H1 (cell line): ENCODE measurements around the gene SOAT2. TPM values are rescaled to one million over a fixed set of nuclear protein-coding genes. Genes with fewer than 3 reads are reported as not detected.

Experiments
- CTCF ChIA-PET: fragments of 300-600 bp; sonication (Branson Sonifier 250); formaldehyde crosslinking; loops from one replicate; lab custom pipeline; 2021; ENCODE audit not compliant: partially characterized antibody; lab: Charles Lee
- POLR2A ChIA-PET: fragments of 300-600 bp; sonication (Branson Sonifier 250); formaldehyde crosslinking; loops from one replicate; lab custom pipeline; 2021; ENCODE audit warnings: inconsistent platforms; ENCODE audit not compliant: partially characterized antibody; lab: Charles Lee
- DNase-seq, 2 experiments: peaks; one replicate each; pipeline versions ENCODE4 v3.0.0 to v3.0.0-alpha.2; 2010 to 2022; ENCODE audit warnings: low spot score in 2 of 2, low read depth in 1 of 2, mixed read lengths in 1 of 2
- FAIRE-seq: peaks from 2 replicates; lab custom pipeline; 2011; peaks lifted over from hg19 to GRCh38; lab: Jason Lieb, UNC
- H2AFZ ChIP-seq: 2 replicates; pipeline ENCODE4 v1.8.1; 2012; ENCODE audit warnings: low read length, inconsistent platforms
- H2AK5ac ChIP-seq: 2 replicates; pipeline ENCODE4 v1.6.1; 2013; ENCODE audit warnings: low read depth, low read length
- H2BK120ac ChIP-seq: replicated peaks from 2 replicates; pipeline ENCODE3; 2013; ENCODE audit warnings: low read depth, low read length, inconsistent platforms
- H2BK12ac ChIP-seq: 2 replicates; pipeline ENCODE4 v1.6.1; 2013; ENCODE audit warnings: low read depth, low read length
- H2BK15ac ChIP-seq: 2 replicates; pipeline ENCODE4 v1.6.1; 2013; ENCODE audit warnings: low read length
- H2BK20ac ChIP-seq: 2 replicates; pipeline ENCODE4 v1.6.1; 2013; ENCODE audit warnings: low read length
- H2BK5ac ChIP-seq: 2 replicates; pipeline ENCODE4 v1.6.1; 2013; ENCODE audit warnings: low read depth, low read length
- H3K14ac ChIP-seq: 2 replicates; pipeline ENCODE4 v1.6.1; 2013; ENCODE audit warnings: inconsistent platforms; ENCODE audit not compliant: insufficient read length
- H3K18ac ChIP-seq: 2 replicates; pipeline ENCODE4 v1.6.1; 2013; ENCODE audit warnings: low read length; ENCODE audit errors: extremely low read depth
- H3K23ac ChIP-seq: 2 replicates; pipeline ENCODE4 v1.6.1; 2013; ENCODE audit warnings: inconsistent platforms; ENCODE audit not compliant: insufficient read length
- H3K23me2 ChIP-seq: 2 replicates; pipeline ENCODE4 v1.6.1; 2013; ENCODE audit warnings: low read depth, low read length
- H3K27ac ChIP-seq: 2 replicates; pipeline ENCODE4 v1.6.1; 2011; ENCODE audit warnings: low read depth, low read length, inconsistent platforms
- H3K27me3 ChIP-seq, 4 experiments: replicated peaks in 1 of 4; 1 replicate in 1 of 4; 2 replicates in 3 of 4; pipeline versions ENCODE4 v1.6.1 to v1.8.1; 2011 to 2013; ENCODE audit warnings: low read length in 3 of 4, mild to moderate bottlenecking in 3 of 4, inconsistent platforms in 2 of 4, mixed read lengths in 2 of 4, moderate library complexity in 1 of 4; ENCODE audit not compliant: control insufficient read depth in 3 of 4, insufficient read depth in 3 of 4; ENCODE audit errors: extremely low read depth in 1 of 4
- H3K36me3 ChIP-seq, 4 experiments: 2 replicates each; pipeline versions ENCODE4 v1.6.1 to v1.8.1; 2011 to 2013; ENCODE audit warnings: mild to moderate bottlenecking in 4 of 4, low read length in 3 of 4, moderate library complexity in 2 of 4, control low read depth in 1 of 4, inconsistent platforms in 1 of 4; ENCODE audit not compliant: insufficient read depth in 4 of 4, control insufficient read depth in 2 of 4
- H3K4ac ChIP-seq: replicated peaks from 2 replicates; pipeline ENCODE3; 2013; ENCODE audit warnings: low read length, low read depth, mixed read lengths, inconsistent platforms; ENCODE audit not compliant: insufficient read length
- H3K4me1 ChIP-seq, 4 experiments: replicated peaks in 1 of 4; 1 replicate in 1 of 4; 2 replicates in 3 of 4; pipeline versions ENCODE4 v1.6.1 to v1.8.1; 2011 to 2013; ENCODE audit warnings: low read length in 3 of 4, inconsistent platforms in 2 of 4, mixed read lengths in 1 of 4; ENCODE audit not compliant: insufficient read depth in 4 of 4, control insufficient read depth in 3 of 4
- H3K4me2 ChIP-seq, 2 experiments: 2 replicates each; pipeline versions ENCODE4 v1.6.1 to v1.8.1; 2011 to 2013; ENCODE audit warnings: low read depth in 2 of 2, low read length in 2 of 2, control low read depth in 1 of 2, inconsistent platforms in 1 of 2, mild to moderate bottlenecking in 1 of 2; ENCODE audit not compliant: insufficient read depth in 1 of 2
- H3K4me3 ChIP-seq, 4 experiments: fragments of 200-600, 300-600 bp in 1 of 4; sonication (generic), shearing (Covaris generic), sonication (Bioruptor Twin) in 1 of 4; 2 replicates each; pipeline versions ENCODE4 v1.5.1 to v1.8.1; 2011 to 2016; ENCODE audit warnings: low read length in 4 of 4, low read depth in 3 of 4, control low read depth in 2 of 4, inconsistent platforms in 2 of 4, mild to moderate bottlenecking in 2 of 4, mixed read lengths in 1 of 4, moderate library complexity in 1 of 4; ENCODE audit not compliant: insufficient read depth in 2 of 4; ENCODE audit errors: extremely low read depth in 1 of 4
- H3K56ac ChIP-seq: replicated peaks from 2 replicates; pipeline ENCODE3; 2013; ENCODE audit warnings: low read depth, mild to moderate bottlenecking, mixed read lengths, low read length, inconsistent platforms; ENCODE audit not compliant: insufficient read length
- H3K79me1 ChIP-seq: 2 replicates; pipeline ENCODE4 v1.6.1; 2013; ENCODE audit warnings: low read depth, low read length, control low read depth
- H3K79me2 ChIP-seq, 2 experiments: 2 replicates each; pipeline versions ENCODE4 v1.6.1 to v1.8.1; 2012 to 2013; ENCODE audit warnings: low read length in 2 of 2, mild to moderate bottlenecking in 2 of 2, inconsistent platforms in 1 of 2; ENCODE audit not compliant: insufficient read depth in 2 of 2, control insufficient read depth in 1 of 2
- H3K9ac ChIP-seq, 4 experiments: replicated peaks in 1 of 4; 1 replicate in 1 of 4; 2 replicates in 3 of 4; pipeline versions ENCODE4 v1.6.1 to v1.8.1; 2011 to 2013; ENCODE audit warnings: low read depth in 3 of 4, low read length in 3 of 4, control low read depth in 2 of 4, mild to moderate bottlenecking in 2 of 4, moderate library complexity in 2 of 4, inconsistent platforms in 1 of 4; ENCODE audit errors: extremely low read depth in 1 of 4
- H3K9me3 ChIP-seq, 2 experiments: 2 replicates each; pipeline versions ENCODE4 v1.6.1 to v1.8.1; 2012 to 2013; ENCODE audit warnings: mild to moderate bottlenecking in 2 of 2, moderate library complexity in 2 of 2, control low read depth in 1 of 2, inconsistent platforms in 1 of 2, low read depth in 1 of 2, low read length in 1 of 2, mixed read lengths in 1 of 2; ENCODE audit not compliant: insufficient read depth in 2 of 2
- H4K20me1 ChIP-seq, 2 experiments: replicated peaks in 1 of 2; 2 replicates each; pipeline versions ENCODE3 to v1.8.1; 2011 to 2013; ENCODE audit warnings: inconsistent platforms in 2 of 2, low read length in 2 of 2, mild to moderate bottlenecking in 1 of 2; ENCODE audit not compliant: insufficient read depth in 2 of 2, control insufficient read depth in 1 of 2
- H4K5ac ChIP-seq: 2 replicates; pipeline ENCODE4 v1.6.1; 2013; ENCODE audit warnings: low read length, low read depth, mixed read lengths, inconsistent platforms; ENCODE audit not compliant: insufficient read length
- H4K8ac ChIP-seq: 2 replicates; pipeline ENCODE4 v1.8.0; 2013; ENCODE audit warnings: mild to moderate bottlenecking, moderate library complexity, low read length, inconsistent platforms; ENCODE audit not compliant: insufficient read depth; ENCODE audit errors: extremely low read depth
- H4K91ac ChIP-seq: replicated peaks from 2 replicates; pipeline ENCODE3; 2013; ENCODE audit warnings: low read length, mixed read lengths, inconsistent platforms; ENCODE audit not compliant: insufficient read length
- CHD1 ChIP-seq: IDR thresholded peaks from 2 replicates; pipeline ENCODE4 v1.6.1; 2012; ENCODE audit warnings: low read depth, low read length, improper control_type of control experiment
- CTBP2 ChIP-seq: IDR thresholded peaks from 2 replicates; pipeline ENCODE4 v1.7.0; 2011; ENCODE audit warnings: borderline replicate concordance, mild to moderate bottlenecking, moderate library complexity, mixed read lengths, low read length; ENCODE audit not compliant: insufficient read depth, insufficient read length
- SAP30 ChIP-seq: fragments of 300-600 bp; sonication (generic); IDR thresholded peaks from 2 replicates; pipeline ENCODE4 v1.7.1; 2012; ENCODE audit warnings: low read length, moderate library complexity, mild to moderate bottlenecking, inconsistent platforms; ENCODE audit not compliant: insufficient read depth, insufficient replicate concordance
- ZNF274 ChIP-seq: IDR thresholded peaks from 2 replicates; pipeline ENCODE4 v1.7.0; 2012; ENCODE audit warnings: low read length, borderline replicate concordance; ENCODE audit errors: extremely low read depth
- WGBS, 2 experiments: shearing (Covaris generic) in 1 of 2; methylation state at CpG; one replicate each; pipeline versions ENCODE4 v1.1.6 to v1.1.7; 2013 to 2015; ENCODE audit warnings: low lambda C conversion rate in 2 of 2, mixed read lengths in 2 of 2, inconsistent platforms in 1 of 2, low coverage in 1 of 2, missing lambda C conversion rate in 1 of 2; ENCODE audit not compliant: insufficient replicate concordance in 2 of 2, insufficient coverage in 1 of 2, insufficient read length in 1 of 2; ENCODE audit errors: extremely low coverage in 1 of 2, missing lambda C conversion rate in 1 of 2; 5-methylcytosine and 5-hydroxymethylcytosine counted together
- polyA plus RNA-seq, 7 experiments: library from polyadenylated mRNA; depleted of rRNA in 3 of 7; stranded (reverse) in 5 of 7; unstranded in 2 of 7; fragments of >200 nt in 5 of 7; fragments of 200-250 nt in 2 of 7; gene quantifications; 1 replicate in 5 of 7; 2 replicates in 1 of 7; 4 replicates in 1 of 7; pipeline versions ENCODE4 v1.2.1 to v1.2.3, GENCODE V29; 2011 to 2013; ENCODE audit warnings: missing spikeins in 2 of 7, mixed read lengths in 2 of 7
- total RNA-seq: library from RNA; stranded (reverse); fragmentation: NEBNext Ultra II Directional; extraction: Animal tissue kit (Norgen Biotek cat#: 25700); gene quantifications from 2 replicates; pipeline ENCODE4 v1.2.1, GENCODE V29; 2021
- TF ChIP-seq, protein P1 (sequence below), 3 experiments: IDR thresholded peaks; 1 replicate in 2 of 3; 2 replicates in 1 of 3; pipeline versions ENCODE4 v1.5.1 to v1.6.1; 2011; ENCODE audit warnings: low read length in 3 of 3, mild to moderate bottlenecking in 3 of 3, inconsistent platforms in 2 of 3, low read depth in 1 of 3, moderate library complexity in 1 of 3; ENCODE audit not compliant: insufficient read depth in 1 of 3; ENCODE audit errors: control extremely low read depth in 1 of 3

The SOAT2 gene
- total and polyA plus RNA-seq, 2 of the 8 experiments (the other 6 are each of a cell fraction or from before 2014, with no cell fraction given) = 0.08 TPM; not detected in 1

DNA sequence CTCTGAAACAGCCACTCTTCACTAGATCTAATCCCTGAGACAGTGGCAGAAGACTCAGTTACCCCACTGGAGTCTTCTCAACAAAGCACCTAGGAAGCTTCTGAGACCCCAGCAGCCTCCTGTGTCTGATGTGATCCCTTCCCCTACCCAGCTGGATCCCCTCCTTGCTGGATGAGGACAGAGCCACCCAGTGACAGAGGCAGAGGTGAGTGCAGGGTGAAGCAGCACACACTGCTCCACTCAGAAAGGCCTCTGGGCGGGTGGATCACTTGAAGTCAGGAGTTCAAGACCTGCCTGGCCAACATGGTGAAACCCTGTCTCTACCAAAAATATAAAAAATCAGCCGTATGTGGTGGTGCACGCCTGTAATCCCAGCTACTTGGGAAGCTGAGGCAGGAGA lies 26.8 kb upstream of the SOAT2 start:
- H4K91ac ChIP-seq = no peak overlapping the region
- H4K8ac ChIP-seq = no peak overlapping the region
- no peak overlapping the region for H3K18ac ChIP-seq
- peaks cover 0 to 2% of the 10 kb centered on the region in 2 experiments for H4K20me1 ChIP-seq
- H2BK120ac ChIP-seq = no peak overlapping the region
- no peaks in the 10 kb centered on the region for H3K79me1 ChIP-seq
- H2BK5ac ChIP-seq = no peak overlapping the region
- CTCF ChIA-PET = interaction anchor here (0.6 to 22.4 kb wide), 6 partner anchors 10 to 272 kb away, joined by 3 to 531 read pairs (median 6); partner anchors contain the start of genes IGFBP6 and SOAT2
- no peak overlapping the region for H3K4ac ChIP-seq
- POLR2A ChIA-PET = interaction anchor here (1.4 to 2.7 kb wide), 3 partner anchors 11 to 23 kb away, joined by 3 to 7 read pairs (median 4); no protein-coding TSS in a partner anchor
- no peak overlapping the region for H3K4me3 ChIP-seq
- H3K9me3 ChIP-seq = no peaks in the 10 kb centered on the region
- 71% methylated on average over 3 of the region's 3 CpGs; no CpG with 5 or more reads in 1 of the 2 experiments for WGBS, 2 experiments
- H3K4me2 ChIP-seq = no peak overlapping the region
- no peak overlapping the region for H3K14ac ChIP-seq
- FAIRE-seq (no peak), DNase-seq (no peak)
- peaks cover 0 to 4% (median 2%) of the 10 kb centered on the region in 4 experiments; a peak in 2 of 8 replicates for H3K36me3 ChIP-seq
- no peak overlapping the region for H3K27ac ChIP-seq
- H3K79me2 ChIP-seq = no peaks in the 10 kb centered on the region
- H2BK15ac ChIP-seq = no peak overlapping the region
- H3K23me2 ChIP-seq = peaks cover 10% of the 10 kb centered on the region; the same call in 1 of the 2 replicates
- H2AFZ ChIP-seq = no peak overlapping the region
- no peak overlapping the region for H3K23ac ChIP-seq
- H3K9ac ChIP-seq = no peak overlapping the region
- H3K4me1 ChIP-seq = peaks cover 0 to 13% (median 3%) of the 10 kb centered on the region in 4 experiments; a peak in 5 of 7 replicates
- H4K5ac ChIP-seq = no peak overlapping the region
- H2AK5ac ChIP-seq = no peak overlapping the region
- no peak overlapping the region for H2BK20ac ChIP-seq
- H3K56ac ChIP-seq = no peak overlapping the region
- TF ChIP-seq ZNF274 = no peak
- TF ChIP-seq SAP30 = no peak
- TF ChIP-seq, protein P1, sequence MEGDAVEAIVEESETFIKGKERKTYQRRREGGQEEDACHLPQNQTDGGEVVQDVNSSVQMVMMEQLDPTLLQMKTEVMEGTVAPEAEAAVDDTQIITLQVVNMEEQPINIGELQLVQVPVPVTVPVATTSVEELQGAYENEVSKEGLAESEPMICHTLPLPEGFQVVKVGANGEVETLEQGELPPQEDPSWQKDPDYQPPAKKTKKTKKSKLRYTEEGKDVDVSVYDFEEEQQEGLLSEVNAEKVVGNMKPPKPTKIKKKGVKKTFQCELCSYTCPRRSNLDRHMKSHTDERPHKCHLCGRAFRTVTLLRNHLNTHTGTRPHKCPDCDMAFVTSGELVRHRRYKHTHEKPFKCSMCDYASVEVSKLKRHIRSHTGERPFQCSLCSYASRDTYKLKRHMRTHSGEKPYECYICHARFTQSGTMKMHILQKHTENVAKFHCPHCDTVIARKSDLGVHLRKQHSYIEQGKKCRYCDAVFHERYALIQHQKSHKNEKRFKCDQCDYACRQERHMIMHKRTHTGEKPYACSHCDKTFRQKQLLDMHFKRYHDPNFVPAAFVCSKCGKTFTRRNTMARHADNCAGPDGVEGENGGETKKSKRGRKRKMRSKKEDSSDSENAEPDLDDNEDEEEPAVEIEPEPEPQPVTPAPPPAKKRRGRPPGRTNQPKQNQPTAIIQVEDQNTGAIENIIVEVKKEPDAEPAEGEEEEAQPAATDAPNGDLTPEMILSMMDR (IDR thresholded peaks at IDR 0.05; ENCODE audit: control extremely low read depth in 1 of 3, insufficient read depth in 1 of 3, low read depth in 1 of 3, low read length in 3 of 3) = no peak
- no peak for TF ChIP-seq CHD1
- no peak for TF ChIP-seq CTBP2
- H3K27me3 ChIP-seq = peaks cover 0 to 6% (median 4%) of the 10 kb centered on the region in 4 experiments; a peak in 4 of 7 replicates
- H2BK12ac ChIP-seq = no peak overlapping the region
